SKM-1 treated with dmso at 0.1 percent for 144 hours (cell line): ENCODE data around the gene PARL.
"Not testable (repeated sequence)": the region's sequence is repeated elsewhere in the genome, so short reads cannot be mapped to it uniquely, and the experiment has no call there.

ENCODE experiments used
- DNase-seq: peaks from one replicate; lab custom pipeline; 2025; ENCODE audit not compliant: unreplicated experiment; lab: John Stamatoyannopoulos, UW

Gene PARL

GRCh38 chr3:183796372-183796771, 88.3 kb downstream of the PARL start:
- no peak for DNase-seq

GRCh38 chr3:183794452-183794851, 90.2 kb downstream of the PARL start:
- DNase-seq = no peak

GRCh38 chr3:183792976-183793375, 91.7 kb downstream of the PARL start:
- no peak for DNase-seq

DNA sequence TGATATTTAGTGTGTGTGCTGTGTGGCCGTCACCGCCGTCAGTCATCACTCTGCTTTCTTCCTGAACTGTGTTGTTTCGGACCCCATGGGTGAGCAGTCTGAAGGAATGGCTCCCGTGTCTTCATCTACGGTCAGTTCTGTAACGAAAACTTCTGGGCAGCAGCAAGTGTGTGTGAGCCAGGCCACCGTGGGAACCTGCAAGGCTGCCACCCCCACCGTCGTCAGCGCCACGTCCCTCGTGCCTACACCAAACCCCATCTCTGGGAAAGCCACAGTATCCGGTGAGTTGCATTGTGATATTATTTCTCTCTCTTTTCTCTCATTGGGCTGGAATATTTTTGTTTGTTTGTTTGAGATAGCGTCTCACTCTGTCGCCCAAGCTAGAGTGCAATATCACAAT, 94.0 kb downstream of the PARL start:
- no peak for DNase-seq

DNA sequence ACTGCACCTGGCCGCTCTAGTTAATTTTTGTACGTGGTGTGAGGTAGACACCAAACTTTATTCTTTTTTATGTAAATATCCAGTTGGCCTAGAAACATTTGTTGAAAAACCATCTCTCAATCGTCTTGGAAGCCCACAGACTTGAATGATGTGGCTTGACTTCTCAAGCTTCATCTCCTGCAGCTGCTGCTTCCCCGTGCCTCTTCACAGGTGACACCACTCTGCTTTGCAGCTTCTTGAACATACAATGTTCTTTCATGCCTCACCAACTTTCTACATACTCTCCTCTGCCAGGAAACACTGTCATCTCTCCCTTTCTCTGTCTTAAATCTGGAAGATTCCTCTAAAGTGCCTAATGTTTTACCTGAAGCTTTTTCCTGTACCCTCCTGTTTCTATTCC, 94.9 kb downstream of the PARL start:
- no peak for DNase-seq

DNA sequence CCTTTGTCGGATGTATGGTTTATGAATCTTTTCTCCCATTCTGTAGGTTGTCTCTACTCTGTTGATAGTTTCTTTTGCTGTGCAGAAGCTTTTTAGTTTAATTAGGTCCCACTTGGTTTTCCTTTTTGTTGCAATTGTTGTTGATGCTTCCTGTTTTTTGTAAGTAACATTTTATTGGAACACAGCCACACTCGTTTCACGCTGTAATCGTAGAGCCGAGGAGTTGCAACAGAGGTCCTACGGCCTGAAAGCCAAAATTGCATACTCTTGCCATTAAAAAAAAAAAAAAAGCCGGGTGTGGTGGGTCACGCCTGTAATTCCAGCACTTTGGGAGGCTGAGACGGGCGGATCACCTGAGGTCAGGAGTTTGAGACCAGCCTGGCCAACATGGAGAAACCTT, 100.2 kb downstream of the PARL start:
- not testable (repeated sequence) for DNase-seq

DNA sequence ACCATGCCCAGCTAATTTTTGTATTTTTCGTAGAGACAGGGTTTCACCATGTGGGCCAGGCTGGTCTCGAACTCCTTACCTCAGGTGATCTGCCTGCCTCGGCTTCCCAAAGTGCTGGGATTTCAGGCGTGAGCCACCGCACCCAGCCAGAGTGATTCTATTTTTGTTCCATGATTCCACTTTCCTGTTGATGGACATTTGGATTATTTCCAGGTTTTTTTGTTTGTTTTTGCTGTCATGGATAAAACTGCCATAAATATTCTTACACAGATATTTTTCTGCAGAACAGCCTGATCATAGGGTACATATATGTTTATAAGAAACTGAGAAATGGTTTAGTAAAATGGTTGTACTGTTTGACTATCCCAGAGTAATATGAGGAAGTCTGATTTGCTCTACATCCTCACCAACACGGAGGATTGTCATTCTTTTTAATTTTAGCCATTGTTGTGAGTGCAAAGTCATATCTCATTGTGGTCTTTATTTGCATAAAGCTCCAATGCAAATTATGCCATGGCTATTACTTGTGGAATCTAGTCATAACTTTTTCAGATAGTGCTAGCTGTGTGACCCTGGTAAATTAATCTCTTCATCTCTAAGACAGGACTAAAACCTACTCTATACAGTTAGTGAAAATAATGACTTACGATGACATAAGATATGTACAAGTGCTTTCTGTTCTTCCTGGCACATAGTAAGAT, 102.0 kb downstream of the PARL start:
- no peak for DNase-seq

- no peak for DNase-seq
Measured at GRCh38 chr3:183781246-183781645, 103.4 kb downstream of the PARL start.

DNA sequence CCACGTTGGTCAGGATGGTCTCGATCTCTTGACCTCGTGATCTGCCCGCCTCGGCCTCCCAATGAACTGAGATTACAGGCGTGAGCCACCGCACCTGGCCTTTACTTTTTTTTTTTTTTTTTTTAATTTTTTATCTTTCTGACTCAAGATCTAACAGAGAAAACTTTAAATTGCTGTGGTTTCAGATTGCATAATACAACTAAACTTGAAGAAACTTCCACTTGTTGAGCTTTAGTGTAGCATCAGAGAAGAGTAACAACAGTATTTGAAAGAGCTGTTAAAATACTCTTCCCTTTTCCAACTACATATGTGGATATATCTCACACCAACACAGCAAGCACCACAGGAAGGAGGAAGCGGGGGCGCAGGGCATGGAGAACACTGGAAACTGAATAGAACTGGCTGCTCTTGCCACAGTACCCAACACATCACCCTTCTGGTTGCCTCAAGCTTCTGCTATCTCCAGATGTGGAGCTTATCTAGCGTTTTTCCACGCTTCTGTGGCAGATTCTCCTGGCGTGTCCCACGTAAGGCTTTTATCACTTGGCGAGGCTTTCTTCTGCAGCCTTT, 104.7 kb downstream of the PARL start:
- DNase-seq = peak; percentile 30
